Sigmoid colon (tissue), 3 donors: ENCODE results near the gene PAK5.

Experiments used
- POLR2A ChIP-seq, 2 donors: fragments of 450-650 bp; IDR thresholded peaks; one replicate each; pipeline ENCODE4 v1.6.1; 2016; ENCODE audit warnings: antibody characterized with exemption in 2 of 2, mild to moderate bottlenecking in 2 of 2, moderate library complexity in 2 of 2
- TF ChIP-seq, protein P1 (sequence below), 4 experiments: fragments of 450-650 bp in 3 of 4; fragments of 200-600 bp in 1 of 4; IDR thresholded peaks; one replicate each; pipeline ENCODE4 v1.5.1; 2016 to 2019; ENCODE audit warnings: antibody characterized with exemption in 4 of 4, mild to moderate bottlenecking in 3 of 4, moderate library complexity in 2 of 4

GRCh38 chr20:9503526-9504245 is 335.2 kb downstream of the PAK5 start:
- TF ChIP-seq POLR2A (IDR thresholded peaks at IDR 0.05) = no peak
- TF ChIP-seq, protein P1, sequence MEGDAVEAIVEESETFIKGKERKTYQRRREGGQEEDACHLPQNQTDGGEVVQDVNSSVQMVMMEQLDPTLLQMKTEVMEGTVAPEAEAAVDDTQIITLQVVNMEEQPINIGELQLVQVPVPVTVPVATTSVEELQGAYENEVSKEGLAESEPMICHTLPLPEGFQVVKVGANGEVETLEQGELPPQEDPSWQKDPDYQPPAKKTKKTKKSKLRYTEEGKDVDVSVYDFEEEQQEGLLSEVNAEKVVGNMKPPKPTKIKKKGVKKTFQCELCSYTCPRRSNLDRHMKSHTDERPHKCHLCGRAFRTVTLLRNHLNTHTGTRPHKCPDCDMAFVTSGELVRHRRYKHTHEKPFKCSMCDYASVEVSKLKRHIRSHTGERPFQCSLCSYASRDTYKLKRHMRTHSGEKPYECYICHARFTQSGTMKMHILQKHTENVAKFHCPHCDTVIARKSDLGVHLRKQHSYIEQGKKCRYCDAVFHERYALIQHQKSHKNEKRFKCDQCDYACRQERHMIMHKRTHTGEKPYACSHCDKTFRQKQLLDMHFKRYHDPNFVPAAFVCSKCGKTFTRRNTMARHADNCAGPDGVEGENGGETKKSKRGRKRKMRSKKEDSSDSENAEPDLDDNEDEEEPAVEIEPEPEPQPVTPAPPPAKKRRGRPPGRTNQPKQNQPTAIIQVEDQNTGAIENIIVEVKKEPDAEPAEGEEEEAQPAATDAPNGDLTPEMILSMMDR (IDR thresholded peaks at IDR 0.05) = no peak
